ENCODE measurements around the gene PARP12.

- TF ChIP-seq, protein P1, sequence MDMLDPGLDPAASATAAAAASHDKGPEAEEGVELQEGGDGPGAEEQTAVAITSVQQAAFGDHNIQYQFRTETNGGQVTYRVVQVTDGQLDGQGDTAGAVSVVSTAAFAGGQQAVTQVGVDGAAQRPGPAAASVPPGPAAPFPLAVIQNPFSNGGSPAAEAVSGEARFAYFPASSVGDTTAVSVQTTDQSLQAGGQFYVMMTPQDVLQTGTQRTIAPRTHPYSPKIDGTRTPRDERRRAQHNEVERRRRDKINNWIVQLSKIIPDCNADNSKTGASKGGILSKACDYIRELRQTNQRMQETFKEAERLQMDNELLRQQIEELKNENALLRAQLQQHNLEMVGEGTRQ (IDR thresholded peaks at IDR 0.05; ENCODE audit: low read depth, low read length), result no peak
- TF ChIP-seq, protein P1 (CRISPR knock-in tag; IDR thresholded peaks at IDR 0.05; ENCODE audit: borderline replicate concordance), result no peak
- TF ChIP-seq, protein P2, sequence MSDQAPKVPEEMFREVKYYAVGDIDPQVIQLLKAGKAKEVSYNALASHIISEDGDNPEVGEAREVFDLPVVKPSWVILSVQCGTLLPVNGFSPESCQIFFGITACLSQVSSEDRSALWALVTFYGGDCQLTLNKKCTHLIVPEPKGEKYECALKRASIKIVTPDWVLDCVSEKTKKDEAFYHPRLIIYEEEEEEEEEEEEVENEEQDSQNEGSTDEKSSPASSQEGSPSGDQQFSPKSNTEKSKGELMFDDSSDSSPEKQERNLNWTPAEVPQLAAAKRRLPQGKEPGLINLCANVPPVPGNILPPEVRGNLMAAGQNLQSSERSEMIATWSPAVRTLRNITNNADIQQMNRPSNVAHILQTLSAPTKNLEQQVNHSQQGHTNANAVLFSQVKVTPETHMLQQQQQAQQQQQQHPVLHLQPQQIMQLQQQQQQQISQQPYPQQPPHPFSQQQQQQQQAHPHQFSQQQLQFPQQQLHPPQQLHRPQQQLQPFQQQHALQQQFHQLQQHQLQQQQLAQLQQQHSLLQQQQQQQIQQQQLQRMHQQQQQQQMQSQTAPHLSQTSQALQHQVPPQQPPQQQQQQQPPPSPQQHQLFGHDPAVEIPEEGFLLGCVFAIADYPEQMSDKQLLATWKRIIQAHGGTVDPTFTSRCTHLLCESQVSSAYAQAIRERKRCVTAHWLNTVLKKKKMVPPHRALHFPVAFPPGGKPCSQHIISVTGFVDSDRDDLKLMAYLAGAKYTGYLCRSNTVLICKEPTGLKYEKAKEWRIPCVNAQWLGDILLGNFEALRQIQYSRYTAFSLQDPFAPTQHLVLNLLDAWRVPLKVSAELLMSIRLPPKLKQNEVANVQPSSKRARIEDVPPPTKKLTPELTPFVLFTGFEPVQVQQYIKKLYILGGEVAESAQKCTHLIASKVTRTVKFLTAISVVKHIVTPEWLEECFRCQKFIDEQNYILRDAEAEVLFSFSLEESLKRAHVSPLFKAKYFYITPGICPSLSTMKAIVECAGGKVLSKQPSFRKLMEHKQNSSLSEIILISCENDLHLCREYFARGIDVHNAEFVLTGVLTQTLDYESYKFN (CRISPR knock-in tag; conservative IDR thresholded peaks at IDR 0.05), result no peak
- TF ChIP-seq, protein P3, sequence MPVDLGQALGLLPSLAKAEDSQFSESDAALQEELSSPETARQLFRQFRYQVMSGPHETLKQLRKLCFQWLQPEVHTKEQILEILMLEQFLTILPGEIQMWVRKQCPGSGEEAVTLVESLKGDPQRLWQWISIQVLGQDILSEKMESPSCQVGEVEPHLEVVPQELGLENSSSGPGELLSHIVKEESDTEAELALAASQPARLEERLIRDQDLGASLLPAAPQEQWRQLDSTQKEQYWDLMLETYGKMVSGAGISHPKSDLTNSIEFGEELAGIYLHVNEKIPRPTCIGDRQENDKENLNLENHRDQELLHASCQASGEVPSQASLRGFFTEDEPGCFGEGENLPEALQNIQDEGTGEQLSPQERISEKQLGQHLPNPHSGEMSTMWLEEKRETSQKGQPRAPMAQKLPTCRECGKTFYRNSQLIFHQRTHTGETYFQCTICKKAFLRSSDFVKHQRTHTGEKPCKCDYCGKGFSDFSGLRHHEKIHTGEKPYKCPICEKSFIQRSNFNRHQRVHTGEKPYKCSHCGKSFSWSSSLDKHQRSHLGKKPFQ (CRISPR knock-in tag; IDR thresholded peaks at IDR 0.05; ENCODE audit: insufficient replicate concordance), result no peak
- TF ChIP-seq NRL (CRISPR knock-in tag; IDR thresholded peaks at IDR 0.05; ENCODE audit: borderline replicate concordance), result no peak
- TF ChIP-seq FOXA3 (CRISPR knock-in tag; IDR thresholded peaks at IDR 0.05), result no peak
- TF ChIP-seq MXD4 (CRISPR knock-in tag; IDR thresholded peaks at IDR 0.05), result no peak
- TF ChIP-seq, protein P4, sequence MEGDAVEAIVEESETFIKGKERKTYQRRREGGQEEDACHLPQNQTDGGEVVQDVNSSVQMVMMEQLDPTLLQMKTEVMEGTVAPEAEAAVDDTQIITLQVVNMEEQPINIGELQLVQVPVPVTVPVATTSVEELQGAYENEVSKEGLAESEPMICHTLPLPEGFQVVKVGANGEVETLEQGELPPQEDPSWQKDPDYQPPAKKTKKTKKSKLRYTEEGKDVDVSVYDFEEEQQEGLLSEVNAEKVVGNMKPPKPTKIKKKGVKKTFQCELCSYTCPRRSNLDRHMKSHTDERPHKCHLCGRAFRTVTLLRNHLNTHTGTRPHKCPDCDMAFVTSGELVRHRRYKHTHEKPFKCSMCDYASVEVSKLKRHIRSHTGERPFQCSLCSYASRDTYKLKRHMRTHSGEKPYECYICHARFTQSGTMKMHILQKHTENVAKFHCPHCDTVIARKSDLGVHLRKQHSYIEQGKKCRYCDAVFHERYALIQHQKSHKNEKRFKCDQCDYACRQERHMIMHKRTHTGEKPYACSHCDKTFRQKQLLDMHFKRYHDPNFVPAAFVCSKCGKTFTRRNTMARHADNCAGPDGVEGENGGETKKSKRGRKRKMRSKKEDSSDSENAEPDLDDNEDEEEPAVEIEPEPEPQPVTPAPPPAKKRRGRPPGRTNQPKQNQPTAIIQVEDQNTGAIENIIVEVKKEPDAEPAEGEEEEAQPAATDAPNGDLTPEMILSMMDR (CRISPR knock-in tag; IDR thresholded peaks at IDR 0.05), result no peak
- TF ChIP-seq TERF1 (CRISPR knock-in tag; IDR thresholded peaks at IDR 0.05), result no peak
Observed at GRCh38 chr7:139984642-139985539, 77.9 kb downstream of the PARP12 start.
